GM12801 (cell line): ENCODE data around the gene PRRC2A.

Experiments used
- TF ChIP-seq, protein P1 (sequence below): IDR thresholded peaks from one replicate; pipeline ENCODE4 v1.5.1; 2011; ENCODE audit warnings: control low read depth; ENCODE audit not compliant: insufficient read length; ENCODE audit errors: extremely low read depth

PRRC2A gene

DNA sequence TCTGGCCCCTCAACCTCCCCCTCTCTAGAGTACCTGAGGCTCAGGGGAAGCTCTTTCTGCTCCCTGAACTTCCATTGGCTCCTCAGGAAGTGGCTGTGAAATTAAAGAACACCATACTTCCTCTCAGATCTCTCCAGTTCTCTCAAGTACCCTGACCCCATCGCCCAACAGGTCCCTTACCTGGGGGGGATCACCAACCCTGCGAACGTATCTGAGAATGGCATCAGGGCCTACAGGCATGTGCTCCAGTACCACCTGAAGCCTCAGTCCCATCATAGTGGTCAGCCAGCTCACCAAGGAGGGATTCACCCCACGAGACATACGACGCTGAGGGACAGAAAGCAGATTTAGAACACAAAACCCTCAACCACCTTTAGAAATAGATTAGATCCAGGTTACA lies 20.1 kb downstream of the PRRC2A start:
- TF ChIP-seq, protein P1, sequence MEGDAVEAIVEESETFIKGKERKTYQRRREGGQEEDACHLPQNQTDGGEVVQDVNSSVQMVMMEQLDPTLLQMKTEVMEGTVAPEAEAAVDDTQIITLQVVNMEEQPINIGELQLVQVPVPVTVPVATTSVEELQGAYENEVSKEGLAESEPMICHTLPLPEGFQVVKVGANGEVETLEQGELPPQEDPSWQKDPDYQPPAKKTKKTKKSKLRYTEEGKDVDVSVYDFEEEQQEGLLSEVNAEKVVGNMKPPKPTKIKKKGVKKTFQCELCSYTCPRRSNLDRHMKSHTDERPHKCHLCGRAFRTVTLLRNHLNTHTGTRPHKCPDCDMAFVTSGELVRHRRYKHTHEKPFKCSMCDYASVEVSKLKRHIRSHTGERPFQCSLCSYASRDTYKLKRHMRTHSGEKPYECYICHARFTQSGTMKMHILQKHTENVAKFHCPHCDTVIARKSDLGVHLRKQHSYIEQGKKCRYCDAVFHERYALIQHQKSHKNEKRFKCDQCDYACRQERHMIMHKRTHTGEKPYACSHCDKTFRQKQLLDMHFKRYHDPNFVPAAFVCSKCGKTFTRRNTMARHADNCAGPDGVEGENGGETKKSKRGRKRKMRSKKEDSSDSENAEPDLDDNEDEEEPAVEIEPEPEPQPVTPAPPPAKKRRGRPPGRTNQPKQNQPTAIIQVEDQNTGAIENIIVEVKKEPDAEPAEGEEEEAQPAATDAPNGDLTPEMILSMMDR, result no peak

DNA sequence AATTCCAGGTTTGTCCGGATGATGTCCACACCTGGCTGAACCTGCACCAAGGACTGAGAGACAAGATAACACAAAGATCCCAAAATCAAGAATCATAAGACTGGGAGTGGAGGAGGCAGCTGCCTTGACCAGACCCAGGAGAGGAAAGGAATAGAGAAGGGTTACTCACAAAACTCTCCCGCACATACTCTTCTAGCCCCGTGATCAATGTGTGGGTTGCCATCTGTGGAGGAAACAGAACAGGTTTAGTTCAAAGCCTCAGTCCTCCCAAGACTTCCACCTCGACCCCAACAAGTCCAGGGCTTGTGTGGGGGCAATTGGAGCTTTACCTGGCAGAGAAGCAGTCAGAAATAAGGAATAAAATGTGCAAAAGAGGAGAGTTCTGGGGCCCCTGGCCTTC lies 20.9 kb downstream of the PRRC2A start:
- TF ChIP-seq, protein P1, result no peak

GRCh38 chr6:31642798-31643570 lies 22.5 kb downstream of the PRRC2A start:
- TF ChIP-seq, protein P1, result no peak

GRCh38 chr6:31643818-31644454 lies 23.4 kb downstream of the PRRC2A start:
- TF ChIP-seq, protein P1, result no peak

DNA sequence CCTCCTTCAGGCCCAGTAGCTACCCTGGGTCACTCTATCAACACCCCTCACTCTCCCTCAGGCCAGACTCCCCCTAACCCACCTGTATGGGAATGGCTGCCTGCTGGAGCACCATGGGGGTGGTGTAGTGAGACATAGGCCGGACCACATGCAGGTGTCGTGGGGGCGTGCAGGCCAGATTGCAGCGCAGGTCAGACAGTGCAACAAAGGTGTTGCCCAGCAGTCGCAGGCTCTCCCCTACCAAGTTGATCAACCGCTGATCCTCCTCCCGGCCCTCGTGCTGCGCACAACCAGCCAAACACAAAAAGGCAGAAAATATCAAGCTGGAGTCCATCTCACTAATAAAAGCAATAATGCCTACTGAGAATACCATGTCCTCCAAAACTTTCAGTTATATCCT lies 24.8 kb downstream of the PRRC2A start:
- TF ChIP-seq, protein P1, result no peak

DNA sequence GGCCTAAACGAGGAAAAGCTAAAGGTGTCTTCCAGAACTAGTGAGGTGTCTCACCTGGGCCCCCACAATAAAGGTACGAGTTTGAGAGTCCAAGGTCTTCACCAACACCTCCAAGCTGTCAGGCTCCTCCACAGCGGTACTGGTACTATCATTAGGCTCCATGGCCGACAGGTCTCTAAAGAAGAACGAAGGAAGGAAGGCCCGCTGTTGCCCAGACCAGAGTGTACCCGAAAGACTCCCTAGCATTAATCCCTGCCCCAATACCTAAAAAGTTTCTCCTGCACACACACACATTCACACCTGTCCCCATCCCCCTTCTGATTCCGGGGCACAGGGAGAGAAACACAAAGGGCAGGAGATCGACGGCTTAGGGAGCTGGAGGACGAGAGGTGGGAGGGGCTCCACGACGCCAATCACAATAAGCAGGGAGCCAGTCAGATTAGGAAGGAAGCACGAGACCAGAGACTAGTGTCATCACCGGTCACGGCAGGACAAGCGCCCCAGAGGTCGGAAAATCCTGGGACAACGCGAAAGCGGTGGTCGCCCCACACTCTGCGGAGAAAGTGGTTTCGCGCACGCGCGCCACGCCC lies 31.2 kb downstream of the PRRC2A start:
- TF ChIP-seq, protein P1, result no peak

- TF ChIP-seq, protein P1, result no peak
Observed at GRCh38 chr6:31652925-31653724, 32.6 kb downstream of the PRRC2A start.
